Neural progenitor cell (in vitro differentiated cells): ENCODE measurements around the gene FAM24A.

Experiments
- EZH2 ChIP-seq: fragments of 200-600 bp; sonication (generic); IDR thresholded peaks from 2 replicates; pipeline ENCODE4 v1.6.1; 2017; ENCODE audit warnings: antibody characterized with exemption, mild to moderate bottlenecking, moderate library complexity
- EZH2phosphoT487 ChIP-seq: fragments of 200-600 bp; sonication (generic); IDR thresholded peaks from 2 replicates; pipeline ENCODE4 v1.6.1; 2017; ENCODE audit warnings: antibody characterized with exemption
- TF ChIP-seq, protein P1 (sequence below): fragments of 200-600 bp; sonication (generic); IDR thresholded peaks from 2 replicates; pipeline ENCODE4 v1.5.1; 2017; ENCODE audit warnings: antibody characterized with exemption, mild to moderate bottlenecking

DNA sequence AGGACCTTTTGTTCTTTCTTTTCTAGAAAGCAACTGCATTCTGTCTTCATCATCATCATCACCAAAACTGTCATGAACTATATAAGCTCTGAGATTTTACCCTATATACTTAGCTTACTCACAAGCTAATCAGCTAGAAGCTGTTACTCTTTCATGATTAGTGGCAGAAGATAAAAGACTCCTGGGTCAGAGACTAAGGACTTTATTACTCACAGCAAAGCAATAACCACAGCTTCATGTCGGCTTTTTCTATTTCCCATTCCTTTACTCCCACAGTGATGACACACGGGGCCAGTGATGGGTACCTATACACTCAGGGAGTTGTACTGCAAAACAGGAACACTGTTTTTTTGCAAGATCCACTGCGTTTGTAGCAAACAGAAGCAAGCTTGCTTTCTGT lies 52.0 kb downstream of the FAM24A start:
- TF ChIP-seq, protein P1, sequence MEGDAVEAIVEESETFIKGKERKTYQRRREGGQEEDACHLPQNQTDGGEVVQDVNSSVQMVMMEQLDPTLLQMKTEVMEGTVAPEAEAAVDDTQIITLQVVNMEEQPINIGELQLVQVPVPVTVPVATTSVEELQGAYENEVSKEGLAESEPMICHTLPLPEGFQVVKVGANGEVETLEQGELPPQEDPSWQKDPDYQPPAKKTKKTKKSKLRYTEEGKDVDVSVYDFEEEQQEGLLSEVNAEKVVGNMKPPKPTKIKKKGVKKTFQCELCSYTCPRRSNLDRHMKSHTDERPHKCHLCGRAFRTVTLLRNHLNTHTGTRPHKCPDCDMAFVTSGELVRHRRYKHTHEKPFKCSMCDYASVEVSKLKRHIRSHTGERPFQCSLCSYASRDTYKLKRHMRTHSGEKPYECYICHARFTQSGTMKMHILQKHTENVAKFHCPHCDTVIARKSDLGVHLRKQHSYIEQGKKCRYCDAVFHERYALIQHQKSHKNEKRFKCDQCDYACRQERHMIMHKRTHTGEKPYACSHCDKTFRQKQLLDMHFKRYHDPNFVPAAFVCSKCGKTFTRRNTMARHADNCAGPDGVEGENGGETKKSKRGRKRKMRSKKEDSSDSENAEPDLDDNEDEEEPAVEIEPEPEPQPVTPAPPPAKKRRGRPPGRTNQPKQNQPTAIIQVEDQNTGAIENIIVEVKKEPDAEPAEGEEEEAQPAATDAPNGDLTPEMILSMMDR: no peak
- TF ChIP-seq EZH2phosphoT487 (no peak), EZH2 (no peak)
